ENCODE results near the gene DGLUCY.

- no peak for TF ChIP-seq POLR2A (IDR thresholded peaks at IDR 0.05)
- TF ChIP-seq CTCF (IDR thresholded peaks at IDR 0.05), result no peak
These were observed 148.2 kb downstream of the DGLUCY start for GRCh38 chr14:91261986-91262549.

Measured in ovary (tissue), 3 donors.